HepG2 (cell line): Measurements from ENCODE around the gene ATAD3C. TPM values are rescaled to one million over a fixed set of nuclear protein-coding genes. Genes with fewer than 3 reads are reported as not detected.
A peak's percentile ranks its signal among the peaks of the same experiment; 100 is the strongest.

Experiments used
- CBFB ChIP-seq: sonication (generic); formaldehyde crosslinking; IDR thresholded peaks from 2 replicates; pipeline ENCODE4 v1.4.0; 2020; ENCODE audit warnings: missing genetic modification reagents
- HINFP ChIP-seq: sonication (generic); formaldehyde crosslinking; IDR thresholded peaks from 2 replicates; pipeline ENCODE4 v1.4.0; 2020; ENCODE audit warnings: low read depth, mild to moderate bottlenecking, missing genetic modification reagents
- NONO ChIP-seq, 2 experiments: fragments of 450-650 bp in 1 of 2; sonication (generic) in 1 of 2; formaldehyde crosslinking in 1 of 2; IDR thresholded peaks in 1 of 2; conservative IDR thresholded peaks in 1 of 2; 2 replicates each; pipeline versions ENCODE4 v1.6.1 to v1.8.0; 2017 to 2022; ENCODE audit warnings: mild to moderate bottlenecking in 1 of 2, missing genetic modification reagents in 1 of 2, moderate library complexity in 1 of 2
- PRPF4 ChIP-seq: fragments of 200-400 bp; formaldehyde crosslinking; IDR thresholded peaks from 2 replicates; pipeline ENCODE4 v1.6.1; 2016; ENCODE audit warnings: low read length, low read depth; ENCODE audit not compliant: poor library complexity, severe bottlenecking
- SETDB1 ChIP-seq: sonication (generic); formaldehyde crosslinking; IDR thresholded peaks from 2 replicates; pipeline ENCODE4 v1.5.1; 2020; ENCODE audit warnings: missing genetic modification reagents, mild to moderate bottlenecking, borderline replicate concordance
- ZNF652 ChIP-seq: IDR thresholded peaks from 2 replicates; pipeline ENCODE4 v1.6.1; 2016; ENCODE audit warnings: low read depth, borderline replicate concordance
- ZSCAN5A ChIP-seq: sonication (generic); formaldehyde crosslinking; IDR thresholded peaks from 2 replicates; pipeline ENCODE4 v1.8.0; 2022; ENCODE audit warnings: mild to moderate bottlenecking, missing genetic modification reagents, borderline replicate concordance
- polyA plus RNA-seq, 8 experiments: library from polyadenylated mRNA; depleted of rRNA in 3 of 8; stranded (reverse) in 7 of 8; unstranded in 1 of 8; fragments of >200 nt; fragmentation: Illumina TruSeq in 4 of 8; extraction: Trizol in 4 of 8; gene quantifications; 2 replicates each; pipeline versions ENCODE4 v1.2.1 to v1.2.3, GENCODE V29; 2011 to 2016; ENCODE audit warnings: low read depth in 4 of 8, missing spikeins in 1 of 8, mixed read lengths in 1 of 8; ENCODE audit not compliant: insufficient read depth in 1 of 8
- total RNA-seq, 5 experiments: library from RNA; depleted of rRNA; stranded (reverse); fragments of >200 nt; fragmentation: Illumina TruSeq; extraction: Trizol; gene quantifications; 2 replicates each; pipeline ENCODE4 v1.2.3, GENCODE V29; 2016; ENCODE audit warnings: low read depth in 1 of 5

Gene ATAD3C
- total and polyA plus RNA-seq, 2 of the 13 experiments (the other 11 are each of a cell fraction or from before 2014, with no cell fraction given) = 2.4 to 3.2 TPM

- TF ChIP-seq CBFB (CRISPR knock-in tag) (0 out of 2 replicates have a peak, but pooled peaks have one; percentile 31), SETDB1 (CRISPR knock-in tag) (no peak), ZSCAN5A (CRISPR knock-in tag) (no peak), PRPF4 (peak; percentile 42), HINFP (CRISPR knock-in tag) (0 out of 2 replicates have a peak, but pooled peaks have one; percentile 49), ZNF652 (CRISPR knock-in tag) (no peak), NONO (IDR thresholded peaks at IDR 0.05) (no peak), NONO (CRISPR knock-in tag; conservative IDR thresholded peaks at IDR 0.05) (0 out of 2 replicates have a peak, but pooled peaks have one; percentile 36)
- TF ChIP-seq, all 625 proteins: peak for 49
These were observed 47.2 kb upstream of the ATAD3C start (continued) for GRCh38 chr1:1402072-1402900.
